HFF-Myc (cell line): ENCODE results near the gene CARMIL1.

Experiments used
- DNase-seq: peaks from one replicate; pipeline ENCODE4 v3.0.0-alpha.2; 2011; ENCODE audit warnings: low read depth; ENCODE audit errors: extremely low read depth
- H3K4me3 ChIP-seq: replicated peaks from 2 replicates; pipeline ENCODE4 v1.5.1; 2011; ENCODE audit warnings: low read depth, mild to moderate bottlenecking, control low read depth, low read length
- CTCF ChIP-seq: IDR thresholded peaks from 2 replicates; pipeline ENCODE4 v1.5.1; 2012; ENCODE audit warnings: mild to moderate bottlenecking, low read depth, low read length, control low read depth; ENCODE audit errors: missing control alignments

The CARMIL1 gene

GRCh38 chr6:25503686-25504085, 224.5 kb downstream of the CARMIL1 start:
- no peak for DNase-seq
- H3K4me3 ChIP-seq, result no peak overlapping the region
- no peak for TF ChIP-seq CTCF

GRCh38 chr6:25504661-25505060, 225.5 kb downstream of the CARMIL1 start:
- DNase-seq, result no peak
- TF ChIP-seq CTCF, result no peak
- no peak overlapping the region for H3K4me3 ChIP-seq

DNA sequence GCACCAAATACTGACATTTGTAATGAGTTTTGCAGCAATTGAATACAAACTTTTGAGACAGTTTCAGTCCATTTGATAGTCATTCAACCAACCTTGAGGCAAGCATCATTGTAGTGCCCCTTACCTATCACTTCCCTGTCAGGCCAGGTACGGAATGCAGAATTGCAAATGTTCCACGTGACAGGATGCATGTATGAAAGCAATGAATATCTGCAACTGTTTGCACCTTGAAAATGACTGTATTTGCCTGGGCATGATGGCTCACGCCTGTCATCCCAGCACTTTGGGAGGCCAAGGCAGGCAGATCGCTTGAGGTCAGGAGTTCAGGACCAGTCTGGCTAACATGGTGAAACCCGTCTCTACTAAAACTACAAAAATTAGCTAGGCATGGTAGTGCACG, 226.8 kb downstream of the CARMIL1 start:
- no peak for TF ChIP-seq CTCF
- no peak overlapping the region for H3K4me3 ChIP-seq
- no peak for DNase-seq

DNA sequence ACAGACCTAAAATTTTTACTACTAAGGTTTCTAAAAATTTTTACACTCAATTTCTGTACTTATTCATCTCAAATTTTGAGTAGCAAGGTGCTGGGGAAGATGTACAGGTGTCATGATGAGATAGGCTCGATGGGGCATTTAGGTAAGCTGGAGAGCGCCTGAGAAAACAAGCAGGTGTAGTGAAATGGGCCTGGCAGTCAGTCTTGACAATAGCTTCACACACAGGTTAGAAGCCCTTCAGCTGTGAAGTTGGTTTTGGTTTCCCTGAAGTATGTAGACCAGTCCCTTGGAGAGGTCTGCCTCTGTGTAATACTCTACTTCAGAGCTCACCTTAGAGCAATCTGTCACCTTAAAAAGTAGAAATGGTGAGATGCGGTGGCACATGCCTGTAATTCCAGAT, 228.9 kb downstream of the CARMIL1 start:
- H3K4me3 ChIP-seq, result no peak overlapping the region
- TF ChIP-seq CTCF, result no peak
- no peak for DNase-seq

- no peak for TF ChIP-seq CTCF
- no peak overlapping the region for H3K4me3 ChIP-seq
- DNase-seq, result no peak
These were observed 232.2 kb downstream of the CARMIL1 start for GRCh38 chr6:25511376-25511775.

DNA sequence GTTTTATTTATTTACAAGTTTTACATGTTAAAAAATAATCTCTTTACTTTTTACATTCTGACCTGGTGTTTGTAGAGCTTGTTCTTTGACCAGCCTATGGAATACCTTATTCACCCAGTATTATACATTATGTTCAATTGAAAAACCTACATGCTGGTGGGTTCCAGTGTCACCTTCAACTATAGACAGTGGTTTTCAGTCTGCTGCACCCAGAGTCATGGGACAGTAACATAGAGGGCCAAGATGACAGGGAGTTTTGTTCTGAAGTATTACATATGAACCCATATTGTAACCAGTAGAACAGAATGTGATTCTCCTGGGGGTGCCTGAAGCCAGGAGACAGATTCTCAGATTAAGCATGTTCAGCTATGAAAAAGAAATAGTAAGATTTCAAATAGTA, 233.4 kb downstream of the CARMIL1 start:
- no peak for TF ChIP-seq CTCF
- H3K4me3 ChIP-seq, result no peak overlapping the region
- no peak for DNase-seq

GRCh38 chr6:25519856-25520255, 240.7 kb downstream of the CARMIL1 start:
- TF ChIP-seq CTCF, result no peak
- DNase-seq, result no peak
- H3K4me3 ChIP-seq, result no peak overlapping the region
